NT2/D1 (cell line): ENCODE measurements around the gene ZFP36L1.

ENCODE experiments used
- DNase-seq: peaks from one replicate; pipeline ENCODE4 v3.0.0-alpha.2; 2011; ENCODE audit warnings: low read depth, low spot score
- H3K27me3 ChIP-seq: 2 replicates; pipeline ENCODE4 v1.6.0; 2011; ENCODE audit warnings: mild to moderate bottlenecking; ENCODE audit not compliant: insufficient read length, insufficient read depth
- H3K36me3 ChIP-seq: 2 replicates; pipeline ENCODE4 v1.6.1; 2011; ENCODE audit warnings: mild to moderate bottlenecking, low read length, mixed read lengths; ENCODE audit not compliant: insufficient read depth, insufficient read length
- H3K4me1 ChIP-seq: 2 replicates; pipeline ENCODE4 v1.5.1; 2011; ENCODE audit not compliant: insufficient read depth, insufficient read length
- H3K4me3 ChIP-seq: 2 replicates; pipeline ENCODE4 v1.5.1; 2011; ENCODE audit warnings: low read depth; ENCODE audit not compliant: insufficient read length
- H3K9ac ChIP-seq: 2 replicates; pipeline ENCODE4 v1.6.0; 2011; ENCODE audit warnings: low read depth; ENCODE audit not compliant: insufficient read length
- H3K9me3 ChIP-seq: 2 replicates; pipeline ENCODE4 v1.5.1; 2011; ENCODE audit warnings: mild to moderate bottlenecking, low read length; ENCODE audit not compliant: insufficient read depth
- SUZ12 ChIP-seq: IDR thresholded peaks from 2 replicates; pipeline ENCODE4 v1.6.1; 2011; ENCODE audit not compliant: insufficient read length, insufficient read depth; ENCODE audit errors: extremely low read depth
- YY1 ChIP-seq: IDR thresholded peaks from 2 replicates; pipeline ENCODE4 v1.6.1; 2011; ENCODE audit not compliant: insufficient read length, insufficient read depth
- ZNF274 ChIP-seq: IDR thresholded peaks from 2 replicates; pipeline ENCODE4 v1.6.1; 2011; ENCODE audit warnings: mild to moderate bottlenecking, low read depth, low read length

The ZFP36L1 gene

GRCh38 chr14:68809524-68809923 lies 16.7 kb upstream of the ZFP36L1 start:
- no peaks in the 10 kb centered on the region for H3K27me3 ChIP-seq
- H3K36me3 ChIP-seq: no peaks in the 10 kb centered on the region
- H3K9me3 ChIP-seq: peaks cover 4% of the 10 kb centered on the region
- no peak overlapping the region for H3K4me3 ChIP-seq
- no peak for DNase-seq
- H3K4me1 ChIP-seq: peaks cover 8% of the 10 kb centered on the region
- TF ChIP-seq SUZ12: no peak
- no peak for TF ChIP-seq ZNF274
- no peak for TF ChIP-seq YY1
- no peak overlapping the region for H3K9ac ChIP-seq

- Histone ChIP-seq H3K9me3 (peaks cover 10% of the 10 kb centered on the region), H3K4me3 (no peak overlapping the region), H3K9ac (no peak overlapping the region), H3K27me3 (no peaks in the 10 kb centered on the region), H3K4me1 (peaks cover 5% of the 10 kb centered on the region), H3K36me3 (no peaks in the 10 kb centered on the region)
- DNase-seq: no peak
- TF ChIP-seq ZNF274: no peak
- TF ChIP-seq SUZ12: no peak
- TF ChIP-seq YY1: no peak
These were observed 16.0 kb upstream of the ZFP36L1 start for GRCh38 chr14:68808696-68809480.

- no peak overlapping the region for H3K4me3 ChIP-seq
- TF ChIP-seq SUZ12 (no peak), YY1 (no peak), ZNF274 (no peak)
- H3K9ac ChIP-seq: no peak overlapping the region
- peaks cover 5% of the 10 kb centered on the region for H3K4me1 ChIP-seq
- H3K27me3 ChIP-seq: no peaks in the 10 kb centered on the region
- DNase-seq: no peak
- no peaks in the 10 kb centered on the region for H3K36me3 ChIP-seq
- H3K9me3 ChIP-seq: peaks cover 10% of the 10 kb centered on the region
These were observed 15.1 kb upstream of the ZFP36L1 start for GRCh38 chr14:68807987-68808386.

GRCh38 chr14:68807148-68807600 lies 14.3 kb upstream of the ZFP36L1 start:
- Histone ChIP-seq H3K4me3 (no peak overlapping the region), H3K9ac (no peak overlapping the region)

GRCh38 chr14:68806526-68807147 lies 13.8 kb upstream of the ZFP36L1 start:
- no peaks in the 10 kb centered on the region for H3K36me3 ChIP-seq
- H3K9me3 ChIP-seq: peaks cover 13% of the 10 kb centered on the region
- H3K4me1 ChIP-seq: peaks cover 5% of the 10 kb centered on the region
- TF ChIP-seq ZNF274 (no peak), SUZ12 (no peak), YY1 (no peak)
- DNase-seq: no peak
- no peaks in the 10 kb centered on the region for H3K27me3 ChIP-seq
- H3K9ac ChIP-seq: no peak overlapping the region
- no peak overlapping the region for H3K4me3 ChIP-seq

More at GRCh38 chr14:68807148-68807600, 14.3 kb upstream of the ZFP36L1 start:
- no peak for DNase-seq
- Histone ChIP-seq H3K36me3 (no peaks in the 10 kb centered on the region), H3K4me1 (peaks cover 5% of the 10 kb centered on the region), H3K9me3 (peaks cover 10% of the 10 kb centered on the region), H3K27me3 (no peaks in the 10 kb centered on the region)
- TF ChIP-seq YY1 (no peak), SUZ12 (no peak), ZNF274 (no peak)

GRCh38 chr14:68805414-68805813 lies 12.5 kb upstream of the ZFP36L1 start:
- no peak overlapping the region for H3K9ac ChIP-seq
- TF ChIP-seq YY1: no peak
- TF ChIP-seq SUZ12: no peak
- H3K36me3 ChIP-seq: no peaks in the 10 kb centered on the region
- no peaks in the 10 kb centered on the region for H3K27me3 ChIP-seq
- H3K9me3 ChIP-seq: peaks cover 20% of the 10 kb centered on the region
- DNase-seq: no peak
- no peak overlapping the region for H3K4me3 ChIP-seq
- peaks cover 5% of the 10 kb centered on the region for H3K4me1 ChIP-seq

GRCh38 chr14:68801631-68802030 lies 8.8 kb upstream of the ZFP36L1 start:
- H3K4me3 ChIP-seq: no peak overlapping the region

More at GRCh38 chr14:68801631-68802030, 8.8 kb upstream of the ZFP36L1 start:
- Histone ChIP-seq H3K27me3 (no peaks in the 10 kb centered on the region), H3K9ac (no peak overlapping the region), H3K4me1 (peaks cover under 1% of the 10 kb centered on the region), H3K36me3 (no peaks in the 10 kb centered on the region), H3K9me3 (peaks cover 28% of the 10 kb centered on the region)
- TF ChIP-seq SUZ12 (no peak), YY1 (no peak), ZNF274 (no peak)
- no peak for DNase-seq
